ENCODE measurements around the gene ACSL5. TPM values are rescaled to one million over a fixed set of nuclear protein-coding genes. Genes with fewer than 3 reads are reported as not detected.
A peak's percentile ranks its signal among the peaks of the same experiment; 100 is the strongest.
"Not testable (repeated sequence)": the region's sequence is repeated elsewhere in the genome, so short reads cannot be mapped to it uniquely, and the experiment has no call there.

ACSL5 gene
- total RNA-seq, 1 donor from 2014 or later, result 0.68 TPM

DNA sequence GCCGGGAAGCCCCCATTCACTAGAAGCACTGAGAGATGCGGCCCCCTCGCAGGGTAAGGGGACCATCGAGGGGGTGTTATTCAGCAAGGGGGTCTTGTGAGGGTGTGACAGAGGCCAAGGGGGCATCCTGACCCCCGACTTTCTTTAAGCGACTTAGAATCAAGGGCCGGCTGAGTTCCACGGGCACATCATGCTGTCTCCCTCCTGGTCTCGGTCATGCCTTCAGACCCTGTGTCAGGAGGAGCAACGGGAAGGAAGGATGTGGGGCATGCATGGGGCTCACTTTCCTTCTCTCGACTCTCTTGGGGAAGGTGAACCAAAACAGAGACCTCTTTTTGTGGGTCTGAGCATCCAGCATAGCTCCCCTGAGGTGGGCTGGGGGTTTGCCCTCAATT, 2.5 kb downstream of the ACSL5 start:
- no peak overlapping the region for H3K4me3 ChIP-seq (ENCODE audit: insufficient read depth, low read depth, low read length)
- peaks cover 28% of the 10 kb centered on the region for H3K4me1 Mint-ChIP-seq (ENCODE audit: low read depth, unreplicated experiment)
- no peak for TF ChIP-seq EZH2 (IDR thresholded peaks at IDR 0.05; ENCODE audit: insufficient read depth, low read length)
- TF ChIP-seq, protein P1, sequence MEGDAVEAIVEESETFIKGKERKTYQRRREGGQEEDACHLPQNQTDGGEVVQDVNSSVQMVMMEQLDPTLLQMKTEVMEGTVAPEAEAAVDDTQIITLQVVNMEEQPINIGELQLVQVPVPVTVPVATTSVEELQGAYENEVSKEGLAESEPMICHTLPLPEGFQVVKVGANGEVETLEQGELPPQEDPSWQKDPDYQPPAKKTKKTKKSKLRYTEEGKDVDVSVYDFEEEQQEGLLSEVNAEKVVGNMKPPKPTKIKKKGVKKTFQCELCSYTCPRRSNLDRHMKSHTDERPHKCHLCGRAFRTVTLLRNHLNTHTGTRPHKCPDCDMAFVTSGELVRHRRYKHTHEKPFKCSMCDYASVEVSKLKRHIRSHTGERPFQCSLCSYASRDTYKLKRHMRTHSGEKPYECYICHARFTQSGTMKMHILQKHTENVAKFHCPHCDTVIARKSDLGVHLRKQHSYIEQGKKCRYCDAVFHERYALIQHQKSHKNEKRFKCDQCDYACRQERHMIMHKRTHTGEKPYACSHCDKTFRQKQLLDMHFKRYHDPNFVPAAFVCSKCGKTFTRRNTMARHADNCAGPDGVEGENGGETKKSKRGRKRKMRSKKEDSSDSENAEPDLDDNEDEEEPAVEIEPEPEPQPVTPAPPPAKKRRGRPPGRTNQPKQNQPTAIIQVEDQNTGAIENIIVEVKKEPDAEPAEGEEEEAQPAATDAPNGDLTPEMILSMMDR (IDR thresholded peaks at IDR 0.05; ENCODE audit: insufficient read depth, low read depth, low read length), result no peak
- peaks cover 17% of the 10 kb centered on the region for H3K4me1 ChIP-seq (ENCODE audit: insufficient read depth, low read length)
- H2AFZ ChIP-seq (ENCODE audit: low read depth, low read length), result peak overlapping the region; percentile 69
- H3K79me2 ChIP-seq (ENCODE audit: insufficient read depth, low read length), result no peaks in the 10 kb centered on the region
- FAIRE-seq (no peak), DNase-seq (ENCODE audit: low read depth) (no peak)
- H3K27ac Mint-ChIP-seq (ENCODE audit: unreplicated experiment), result peak overlapping the region; percentile 9
- no peaks in the 10 kb centered on the region for H3K27me3 ChIP-seq (ENCODE audit: insufficient read depth, low read length)
- no peaks in the 10 kb centered on the region for H4K20me1 ChIP-seq (ENCODE audit: insufficient read depth, low read length)
- no peak overlapping the region for H3K27ac ChIP-seq (ENCODE audit: low read depth, low read length)
- H3K4me2 ChIP-seq (ENCODE audit: low read length), result peak overlapping the region; percentile 33
- no peak overlapping the region for H3K9ac ChIP-seq (ENCODE audit: low read length)
- no peaks in the 10 kb centered on the region for H3K36me3 Mint-ChIP-seq (ENCODE audit: low read depth, unreplicated experiment)
- H3K27me3 Mint-ChIP-seq (ENCODE audit: low read depth, unreplicated experiment), result peaks cover 2% of the 10 kb centered on the region
- no peak overlapping the region for H3K4me3 Mint-ChIP-seq (ENCODE audit: unreplicated experiment)
- no peaks in the 10 kb centered on the region for H3K9me3 ChIP-seq (ENCODE audit: insufficient read depth, low read depth, low read length)
- H3K36me3 ChIP-seq (ENCODE audit: insufficient read depth, low read length), result no peaks in the 10 kb centered on the region
- H3K9me3 Mint-ChIP-seq (ENCODE audit: unreplicated experiment), result peaks cover 7% of the 10 kb centered on the region

DNA sequence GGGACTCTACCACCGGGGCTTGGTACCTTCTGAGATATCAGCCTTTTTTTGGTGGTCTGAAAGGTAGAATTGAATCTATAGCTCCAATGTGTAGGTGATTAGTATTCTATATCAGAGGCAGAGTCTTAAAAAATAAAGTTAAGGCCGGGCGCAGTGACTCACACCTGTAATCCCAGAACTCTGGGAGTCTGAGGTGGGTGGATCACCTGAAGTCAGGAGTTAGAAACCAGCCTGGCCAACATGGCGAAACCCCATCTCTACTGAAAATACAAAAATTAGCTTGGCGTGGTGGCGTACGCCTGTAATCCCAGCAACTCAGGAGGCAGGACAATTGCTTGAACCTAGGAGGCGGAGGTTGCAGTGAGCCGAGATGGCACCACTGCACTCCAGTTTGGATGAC, 3.2 kb downstream of the ACSL5 start:
- not testable (repeated sequence) for H2AFZ ChIP-seq (ENCODE audit: low read depth, low read length); H4K20me1 ChIP-seq (ENCODE audit: insufficient read depth, low read length); H3K9me3 ChIP-seq (ENCODE audit: insufficient read depth, low read depth, low read length); H3K36me3 Mint-ChIP-seq (ENCODE audit: low read depth, unreplicated experiment); H3K4me3 ChIP-seq (ENCODE audit: insufficient read depth, low read depth, low read length); DNase-seq (ENCODE audit: low read depth); H3K9me3 Mint-ChIP-seq (ENCODE audit: unreplicated experiment); H3K9ac ChIP-seq (ENCODE audit: low read length); H3K27ac Mint-ChIP-seq (ENCODE audit: unreplicated experiment); H3K27me3 ChIP-seq (ENCODE audit: insufficient read depth, low read length); FAIRE-seq; H3K27ac ChIP-seq (ENCODE audit: low read depth, low read length); H3K27me3 Mint-ChIP-seq (ENCODE audit: low read depth, unreplicated experiment); H3K79me2 ChIP-seq (ENCODE audit: insufficient read depth, low read length); H3K4me3 Mint-ChIP-seq (ENCODE audit: unreplicated experiment); H3K36me3 ChIP-seq (ENCODE audit: insufficient read depth, low read length); H3K4me2 ChIP-seq (ENCODE audit: low read length)
- peaks cover 28% of the 10 kb centered on the region for H3K4me1 Mint-ChIP-seq (ENCODE audit: low read depth, unreplicated experiment)
- H3K4me1 ChIP-seq (ENCODE audit: insufficient read depth, low read length), result peaks cover 17% of the 10 kb centered on the region

DNA sequence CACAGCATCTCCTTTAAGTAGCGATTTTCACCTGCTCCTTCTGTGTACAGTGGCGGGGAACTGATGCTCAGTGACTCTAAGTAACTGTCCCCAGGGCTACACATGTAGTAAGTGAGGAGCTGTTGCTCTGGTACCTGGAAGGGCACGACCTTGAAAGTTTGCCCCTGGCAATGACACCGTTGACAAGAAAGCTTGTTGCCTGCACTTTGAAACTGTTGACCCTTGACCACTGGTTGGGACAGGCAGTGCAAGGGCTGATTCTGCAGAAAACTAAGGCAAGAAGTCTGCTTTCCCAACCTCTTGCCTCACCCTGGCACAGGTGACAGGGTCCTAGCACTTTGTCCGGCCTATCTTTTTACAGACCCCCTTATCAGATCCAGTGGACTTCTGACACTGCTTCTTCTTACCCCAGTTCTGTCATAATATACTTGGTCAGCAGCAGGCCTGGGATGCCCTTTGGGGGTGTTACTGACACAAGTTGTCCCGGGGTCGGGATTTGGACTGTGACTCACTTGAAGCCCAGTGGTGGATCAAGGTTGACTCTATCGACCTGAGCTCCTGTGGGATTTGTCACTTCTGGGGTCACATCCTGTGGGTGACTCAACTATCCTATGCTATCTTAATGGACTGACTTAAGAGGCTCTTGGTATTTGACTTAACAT, 5.8 kb downstream of the ACSL5 start:
- H4K20me1 ChIP-seq (ENCODE audit: insufficient read depth, low read length), result no peaks in the 10 kb centered on the region
- H3K27me3 ChIP-seq (ENCODE audit: insufficient read depth, low read length), result no peaks in the 10 kb centered on the region
- H2AFZ ChIP-seq (ENCODE audit: low read depth, low read length), result no peak overlapping the region
- Mint-ChIP-seq H3K4me1 (ENCODE audit: low read depth, unreplicated experiment) (peaks cover 30% of the 10 kb centered on the region), H3K9me3 (ENCODE audit: unreplicated experiment) (peaks cover 3% of the 10 kb centered on the region), H3K4me3 (ENCODE audit: unreplicated experiment) (no peak overlapping the region), H3K27me3 (ENCODE audit: low read depth, unreplicated experiment) (peaks cover 2% of the 10 kb centered on the region), H3K27ac (ENCODE audit: unreplicated experiment) (no peak overlapping the region), H3K36me3 (ENCODE audit: low read depth, unreplicated experiment) (no peaks in the 10 kb centered on the region)
- H3K4me2 ChIP-seq (ENCODE audit: low read length), result peak overlapping the region; percentile 11
- no peak for DNase-seq (ENCODE audit: low read depth)
- H3K4me3 ChIP-seq (ENCODE audit: insufficient read depth, low read depth, low read length), result no peak overlapping the region
- peaks cover 23% of the 10 kb centered on the region for H3K4me1 ChIP-seq (ENCODE audit: insufficient read depth, low read length)
- no peak overlapping the region for H3K9ac ChIP-seq (ENCODE audit: low read length)
- TF ChIP-seq EZH2 (IDR thresholded peaks at IDR 0.05; ENCODE audit: insufficient read depth, low read length), result no peak
- TF ChIP-seq, protein P1 (IDR thresholded peaks at IDR 0.05; ENCODE audit: insufficient read depth, low read depth, low read length), result no peak
- FAIRE-seq, result no peak
- H3K36me3 ChIP-seq (ENCODE audit: insufficient read depth, low read length), result no peaks in the 10 kb centered on the region
- no peaks in the 10 kb centered on the region for H3K79me2 ChIP-seq (ENCODE audit: insufficient read depth, low read length)
- no peak overlapping the region for H3K27ac ChIP-seq (ENCODE audit: low read depth, low read length)
- H3K9me3 ChIP-seq (ENCODE audit: insufficient read depth, low read depth, low read length), result no peaks in the 10 kb centered on the region

Measured in astrocyte (in vitro differentiated cells and primary cell).